Body of pancreas (tissue), 4 donors: ENCODE measurements around the gene FAM199X. TPM values are rescaled to one million over a fixed set of nuclear protein-coding genes. Genes with fewer than 3 reads are reported as not detected.

ENCODE experiments used
- ATAC-seq: fragments of 150-250 bp; one replicate; pipeline ENCODE4 v1.9.1; 2016
- DNase-seq, 4 donors: peaks; one replicate each; pipeline ENCODE4 v3.0.0-alpha.2; 2019
- H3K27ac ChIP-seq, 4 donors: fragments of 200-600 bp; sonication (generic); 1 replicate in 3 of 4; 2 replicates in 1 of 4; pipeline versions ENCODE4 v1.5.1 to v1.6.1; 2016 to 2019; ENCODE audit warnings: mild to moderate bottlenecking in 1 of 4, mixed read lengths in 1 of 4, moderate library complexity in 1 of 4
- H3K27me3 ChIP-seq, 2 donors: fragments of 200-600 bp; sonication (generic); one replicate each; pipeline ENCODE4 v1.6.0; 2016; ENCODE audit warnings: mild to moderate bottlenecking in 1 of 2
- H3K36me3 ChIP-seq, 2 donors: fragments of 200-600 bp; sonication (generic); replicated peaks in 1 of 2; 2 replicates each; pipeline ENCODE4 v1.5.1; 2016; ENCODE audit warnings: low read depth in 2 of 2; ENCODE audit not compliant: insufficient read depth in 1 of 2
- H3K4me1 ChIP-seq: fragments of 200-600 bp; sonication (generic); one replicate; pipeline ENCODE4 v1.6.0; 2016
- H3K4me3 ChIP-seq, 2 donors: fragments of 200-600 bp; sonication (generic); 1 replicate in 1 of 2; 2 replicates in 1 of 2; pipeline ENCODE4 v1.5.1; 2016 to 2019
- H3K9me3 ChIP-seq, 3 donors: fragments of 200-600 bp; sonication (generic); 1 replicate in 2 of 3; 2 replicates in 1 of 3; pipeline ENCODE4 v1.5.1; 2016
- POLR2A ChIP-seq, 3 donors: fragments of 450-650 bp; IDR thresholded peaks; one replicate each; pipeline ENCODE4 v1.6.1; 2016; ENCODE audit warnings: antibody characterized with exemption in 3 of 3, mild to moderate bottlenecking in 2 of 3
- WGBS, 2 donors: methylation state at CpG; one replicate each; pipeline ENCODE4 v1.1.5; 2017; 5-methylcytosine and 5-hydroxymethylcytosine counted together
- intact Hi-C: fragments of 100-400 bp; cut with DNase I; formaldehyde crosslinking; loops from one replicate; pipeline ENCODE4 v1.15.1; 2023
- total RNA-seq, 2 donors: library from RNA; depleted of rRNA; stranded (reverse); fragments of >200 nt; gene quantifications; one replicate each; pipeline ENCODE4 v1.1.0, GENCODE V29; 2016
- TF ChIP-seq, protein P1 (sequence below), 7 experiments: fragments of 450-650 bp in 4 of 7; fragments of 200-600 bp in 3 of 7; sonication (generic) in 3 of 7; IDR thresholded peaks; one replicate each; pipeline ENCODE4 v1.5.1; 2016 to 2019; ENCODE audit warnings: antibody characterized with exemption in 7 of 7

FAM199X gene
- total RNA-seq, 2 donors from 2014 or later = 13.5 to 18.7 TPM

DNA sequence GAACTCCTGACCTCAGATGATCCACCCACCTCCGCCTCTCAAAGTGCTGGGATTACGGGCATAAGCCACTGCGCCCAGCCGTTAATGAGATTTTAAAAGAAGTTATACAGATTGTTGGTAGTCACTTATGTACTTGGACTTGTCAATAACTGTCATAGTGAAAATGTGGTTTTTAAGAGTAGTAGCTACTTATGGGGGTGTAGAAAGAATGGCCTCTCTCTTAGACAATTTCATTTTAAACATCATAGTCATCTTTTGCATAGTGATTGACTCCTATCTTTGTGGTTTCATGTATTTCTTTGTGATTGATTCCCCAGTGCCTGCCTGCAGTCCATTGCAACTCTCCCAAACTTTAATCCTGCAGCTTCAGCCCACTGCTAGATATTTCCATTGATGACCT lies 17.4 kb downstream of the FAM199X start:
- intact Hi-C loops = no loop called here
- TF ChIP-seq, protein P1, sequence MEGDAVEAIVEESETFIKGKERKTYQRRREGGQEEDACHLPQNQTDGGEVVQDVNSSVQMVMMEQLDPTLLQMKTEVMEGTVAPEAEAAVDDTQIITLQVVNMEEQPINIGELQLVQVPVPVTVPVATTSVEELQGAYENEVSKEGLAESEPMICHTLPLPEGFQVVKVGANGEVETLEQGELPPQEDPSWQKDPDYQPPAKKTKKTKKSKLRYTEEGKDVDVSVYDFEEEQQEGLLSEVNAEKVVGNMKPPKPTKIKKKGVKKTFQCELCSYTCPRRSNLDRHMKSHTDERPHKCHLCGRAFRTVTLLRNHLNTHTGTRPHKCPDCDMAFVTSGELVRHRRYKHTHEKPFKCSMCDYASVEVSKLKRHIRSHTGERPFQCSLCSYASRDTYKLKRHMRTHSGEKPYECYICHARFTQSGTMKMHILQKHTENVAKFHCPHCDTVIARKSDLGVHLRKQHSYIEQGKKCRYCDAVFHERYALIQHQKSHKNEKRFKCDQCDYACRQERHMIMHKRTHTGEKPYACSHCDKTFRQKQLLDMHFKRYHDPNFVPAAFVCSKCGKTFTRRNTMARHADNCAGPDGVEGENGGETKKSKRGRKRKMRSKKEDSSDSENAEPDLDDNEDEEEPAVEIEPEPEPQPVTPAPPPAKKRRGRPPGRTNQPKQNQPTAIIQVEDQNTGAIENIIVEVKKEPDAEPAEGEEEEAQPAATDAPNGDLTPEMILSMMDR (IDR thresholded peaks at IDR 0.05) = no peak
- TF ChIP-seq POLR2A (IDR thresholded peaks at IDR 0.05) = no peak

DNA sequence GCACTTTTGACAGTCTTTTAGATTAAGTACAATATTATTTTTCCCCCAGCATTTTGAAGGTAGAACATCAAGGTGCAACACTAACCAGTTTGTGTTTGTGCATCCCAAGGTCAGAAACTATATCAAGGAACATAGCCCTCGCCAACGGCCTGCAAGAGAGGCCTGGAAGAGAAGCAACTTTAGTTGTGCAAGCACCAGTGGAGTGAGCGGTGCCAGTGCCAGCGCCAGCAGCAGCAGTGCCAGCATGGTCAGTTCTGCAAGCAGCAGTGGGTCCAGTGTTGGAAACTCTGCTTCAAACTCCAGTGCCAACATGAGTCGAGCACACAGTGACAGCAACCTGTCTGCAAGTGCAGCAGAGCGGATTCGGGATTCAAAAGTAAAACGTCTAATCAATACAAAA lies 21.7 kb downstream of the FAM199X start:
- Histone ChIP-seq H3K9me3 (no peaks in the 10 kb centered on the region), H3K4me1 (no peaks in the 10 kb centered on the region), H3K36me3 (peaks cover 0 to 2% of the 10 kb centered on the region in 2 donors), H3K27me3 (no peaks in the 10 kb centered on the region), H3K4me3 (no peak overlapping the region), H3K27ac (no peak overlapping the region)
- ATAC-seq (no peak), DNase-seq (no peak)
- intact Hi-C loops = no loop called here
- TF ChIP-seq, protein P1 (IDR thresholded peaks at IDR 0.05) = no peak
- no peak for TF ChIP-seq POLR2A (IDR thresholded peaks at IDR 0.05)
- 68 to 83% methylated on average over 2 to 8 of the region's 8 CpGs for WGBS, 2 donors

More for the DNA sequence above, 17.4 kb downstream of the FAM199X start:
- Histone ChIP-seq H3K4me1 (no peaks in the 10 kb centered on the region), H3K27ac (no peak overlapping the region), H3K9me3 (no peaks in the 10 kb centered on the region), H3K4me3 (no peak overlapping the region), H3K27me3 (no peaks in the 10 kb centered on the region), H3K36me3 (peaks cover 0 to 2% of the 10 kb centered on the region in 2 donors)
- ATAC-seq = no peak
- 92 to 98% methylated on average over 4 of the region's 4 CpGs for WGBS, 2 donors
- no peak for DNase-seq

DNA sequence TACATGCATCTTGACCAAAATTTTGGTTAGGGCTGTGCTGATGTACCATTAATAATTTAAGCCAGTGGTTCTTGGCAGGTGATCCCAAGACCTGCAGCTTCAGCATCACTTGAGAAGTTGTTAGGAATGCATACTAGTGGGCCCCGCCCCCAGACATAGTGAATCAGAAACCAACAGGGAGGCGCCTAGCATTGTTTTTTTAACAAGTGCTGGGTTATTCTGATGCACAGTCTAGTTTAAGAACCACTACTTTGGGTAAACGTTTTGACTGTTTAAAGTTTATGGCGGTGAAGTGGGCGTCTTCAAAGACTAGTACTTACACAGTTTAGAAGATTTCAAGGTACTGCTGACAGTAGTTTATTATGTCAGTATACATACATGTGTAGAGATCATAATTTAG lies 23.6 kb downstream of the FAM199X start:
- TF ChIP-seq, protein P1 (IDR thresholded peaks at IDR 0.05) = no peak
- TF ChIP-seq POLR2A (IDR thresholded peaks at IDR 0.05) = no peak
- WGBS, 2 donors = 56 to 83% methylated on average over 4 of the region's 5 CpGs
- intact Hi-C loops = no loop called here
- H3K4me1 ChIP-seq = no peaks in the 10 kb centered on the region
- H3K36me3 ChIP-seq = peaks cover 0 to 2% of the 10 kb centered on the region in 2 donors
- no peak overlapping the region for H3K4me3 ChIP-seq
- DNase-seq (no peak), ATAC-seq (no peak)
- H3K27ac ChIP-seq = no peak overlapping the region
- H3K27me3 ChIP-seq = no peaks in the 10 kb centered on the region
- no peaks in the 10 kb centered on the region for H3K9me3 ChIP-seq

DNA sequence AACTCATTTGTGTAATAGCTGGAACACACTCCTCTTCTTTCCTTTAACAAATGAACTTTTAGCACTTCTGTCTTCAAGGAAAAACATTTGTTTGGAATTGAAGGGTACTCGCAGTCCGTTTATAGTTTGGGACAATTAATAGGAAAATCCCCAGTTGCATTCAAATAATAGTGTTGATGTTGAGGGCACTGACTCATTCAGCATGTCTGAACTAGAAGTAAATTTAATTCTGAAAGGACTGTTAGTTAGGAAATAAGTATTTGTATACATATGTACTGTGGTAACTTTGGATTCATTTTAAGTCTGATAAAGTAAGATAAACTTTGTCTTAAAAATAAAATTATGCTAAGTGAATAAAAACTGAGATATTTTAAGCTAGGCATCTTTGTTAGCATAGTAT lies 27.2 kb downstream of the FAM199X start:
- Histone ChIP-seq H3K4me3 (no peak overlapping the region), H3K4me1 (no peaks in the 10 kb centered on the region), H3K9me3 (no peaks in the 10 kb centered on the region), H3K27ac (no peak overlapping the region), H3K27me3 (no peaks in the 10 kb centered on the region), H3K36me3 (no peaks in the 10 kb centered on the region)
- ATAC-seq (no peak), DNase-seq (no peak)
- TF ChIP-seq POLR2A (IDR thresholded peaks at IDR 0.05) = no peak
- TF ChIP-seq, protein P1 (IDR thresholded peaks at IDR 0.05) = no peak
- 76 to 84% methylated on average over 2 of the region's 2 CpGs for WGBS, 2 donors
- intact Hi-C loops = no loop called here

DNA sequence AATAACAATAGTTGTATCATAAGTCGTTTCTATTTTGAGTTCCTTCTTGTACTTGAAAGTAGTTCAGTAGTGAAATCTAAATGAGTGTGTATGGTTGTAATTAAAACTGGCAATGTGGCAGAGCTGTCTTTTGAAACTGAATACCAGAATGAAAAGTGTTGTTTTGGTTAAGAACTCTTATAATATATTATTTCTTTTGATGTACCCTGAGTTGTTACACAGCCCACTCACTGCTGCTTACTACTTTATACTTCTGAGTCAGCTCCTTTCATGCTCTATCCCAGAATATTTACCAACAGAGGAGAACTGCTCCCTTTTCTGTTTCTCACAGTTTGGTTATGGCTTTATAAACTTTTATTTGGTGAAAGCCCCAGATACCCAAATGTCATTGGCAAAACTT lies 28.8 kb downstream of the FAM199X start:
- no peak for DNase-seq
- WGBS, 2 donors = 42 to 62% methylated on average over 1 of the region's 1 CpG

More for the DNA sequence above, 28.8 kb downstream of the FAM199X start:
- Histone ChIP-seq H3K36me3 (no peaks in the 10 kb centered on the region), H3K27ac (no peak overlapping the region), H3K4me1 (no peaks in the 10 kb centered on the region), H3K4me3 (no peak overlapping the region), H3K27me3 (no peaks in the 10 kb centered on the region), H3K9me3 (no peaks in the 10 kb centered on the region)
- intact Hi-C loops = no loop called here
- TF ChIP-seq, protein P1 (IDR thresholded peaks at IDR 0.05) = no peak
- no peak for TF ChIP-seq POLR2A (IDR thresholded peaks at IDR 0.05)
- ATAC-seq = no peak
